ENCODE measurements around the gene GULP1. TPM values are rescaled to one million over a fixed set of nuclear protein-coding genes. Genes with fewer than 3 reads are reported as not detected.

Gene GULP1
- polyA plus RNA-seq, 1 donor (not counting 4 experiments of a cell fraction or from before 2014, with no cell fraction given) = 11.7 TPM

GRCh38 chr2:188601391-188601790 is 309.7 kb downstream of the GULP1 start:
- H2AFZ ChIP-seq (ENCODE audit: control insufficient read depth, low read length) = no peak overlapping the region
- no peaks in the 10 kb centered on the region for H3K36me3 ChIP-seq (ENCODE audit: control insufficient read depth in 2 of 2, extremely low read depth in 1 of 2, insufficient read depth in 2 of 2, low read length in 2 of 2)
- no peak overlapping the region for H3K27ac ChIP-seq (ENCODE audit: control insufficient read depth, insufficient read depth, low read length)
- dilution Hi-C loops (cut with MboI; ENCODE audit: extremely low pct_ligation_motif_present, low sequenced_read_pairs) = no loop called here
- TF ChIP-seq, protein P1, sequence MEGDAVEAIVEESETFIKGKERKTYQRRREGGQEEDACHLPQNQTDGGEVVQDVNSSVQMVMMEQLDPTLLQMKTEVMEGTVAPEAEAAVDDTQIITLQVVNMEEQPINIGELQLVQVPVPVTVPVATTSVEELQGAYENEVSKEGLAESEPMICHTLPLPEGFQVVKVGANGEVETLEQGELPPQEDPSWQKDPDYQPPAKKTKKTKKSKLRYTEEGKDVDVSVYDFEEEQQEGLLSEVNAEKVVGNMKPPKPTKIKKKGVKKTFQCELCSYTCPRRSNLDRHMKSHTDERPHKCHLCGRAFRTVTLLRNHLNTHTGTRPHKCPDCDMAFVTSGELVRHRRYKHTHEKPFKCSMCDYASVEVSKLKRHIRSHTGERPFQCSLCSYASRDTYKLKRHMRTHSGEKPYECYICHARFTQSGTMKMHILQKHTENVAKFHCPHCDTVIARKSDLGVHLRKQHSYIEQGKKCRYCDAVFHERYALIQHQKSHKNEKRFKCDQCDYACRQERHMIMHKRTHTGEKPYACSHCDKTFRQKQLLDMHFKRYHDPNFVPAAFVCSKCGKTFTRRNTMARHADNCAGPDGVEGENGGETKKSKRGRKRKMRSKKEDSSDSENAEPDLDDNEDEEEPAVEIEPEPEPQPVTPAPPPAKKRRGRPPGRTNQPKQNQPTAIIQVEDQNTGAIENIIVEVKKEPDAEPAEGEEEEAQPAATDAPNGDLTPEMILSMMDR (optimal IDR thresholded peaks at IDR 0.05 in 1 of 3, IDR thresholded peaks at IDR 0.05 in 1 of 3, conservative IDR thresholded peaks at IDR 0.05 in 1 of 3; ENCODE audit: extremely low read depth in 1 of 3, insufficient read depth in 2 of 3, low read length in 3 of 3) = no peak
- TF ChIP-seq EZH2 (IDR thresholded peaks at IDR 0.05; ENCODE audit: low read length) = no peak
- no peaks in the 10 kb centered on the region for H3K4me1 ChIP-seq (ENCODE audit: control insufficient read depth, extremely low read depth, insufficient read depth, low read length)
- no peaks in the 10 kb centered on the region for H3K9me1 ChIP-seq (ENCODE audit: control insufficient read depth, extremely low read depth, insufficient read depth, low read length)
- H3K9me3 ChIP-seq (ENCODE audit: control insufficient read depth, low read depth, low read length) = no peaks in the 10 kb centered on the region
- no peaks in the 10 kb centered on the region for H3K79me2 ChIP-seq (ENCODE audit: control insufficient read depth, insufficient read depth, low read length)
- H3K4me2 ChIP-seq (ENCODE audit: control insufficient read depth, extremely low read depth, insufficient read depth, low read depth, low read length) = no peak overlapping the region
- no peaks in the 10 kb centered on the region for H4K20me1 ChIP-seq (ENCODE audit: control insufficient read depth, extremely low read depth, insufficient read depth, low read length)
- H3K4me3 ChIP-seq (ENCODE audit: control insufficient read depth in 2 of 3, extremely low read depth in 1 of 3, insufficient read depth in 2 of 3, low read depth in 1 of 3, low read length in 3 of 3) = no peak overlapping the region
- no peak overlapping the region for H3K9ac ChIP-seq (ENCODE audit: control insufficient read depth, extremely low read depth, insufficient read depth, low read length)
- FAIRE-seq (no peak), DNase-seq (ENCODE audit: low read depth, low spot score) (no peak)
- no peaks in the 10 kb centered on the region for H3K27me3 ChIP-seq (ENCODE audit: control insufficient read depth, extremely low read depth, insufficient read depth, low read length)

DNA sequence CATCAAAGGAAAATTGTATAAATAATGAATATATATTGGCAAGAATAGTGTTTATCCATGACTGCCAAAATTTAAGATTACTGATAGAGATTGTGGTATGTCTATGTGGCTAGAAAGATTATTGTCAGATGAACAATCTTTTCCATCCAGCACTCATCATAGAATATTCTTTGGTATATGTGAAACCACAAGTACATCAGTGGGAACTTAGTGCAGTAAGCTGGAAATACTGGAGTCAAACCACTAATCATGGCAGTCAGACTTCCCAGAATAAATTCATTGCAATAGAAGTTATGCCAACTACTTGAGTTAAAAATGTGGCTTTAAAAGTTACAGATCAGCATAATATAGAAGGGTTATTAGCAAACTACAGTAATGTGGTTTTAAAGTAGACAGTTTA is 310.3 kb downstream of the GULP1 start:
- DNase-seq (ENCODE audit: low read depth, low spot score) (no peak), FAIRE-seq (no peak)
- Histone ChIP-seq H3K79me2 (ENCODE audit: control insufficient read depth, insufficient read depth, low read length) (no peaks in the 10 kb centered on the region), H3K9me3 (ENCODE audit: control insufficient read depth, low read depth, low read length) (no peaks in the 10 kb centered on the region), H3K4me1 (ENCODE audit: control insufficient read depth, extremely low read depth, insufficient read depth, low read length) (no peaks in the 10 kb centered on the region), H3K36me3 (ENCODE audit: control insufficient read depth in 2 of 2, extremely low read depth in 1 of 2, insufficient read depth in 2 of 2, low read length in 2 of 2) (no peaks in the 10 kb centered on the region), H3K4me3 (ENCODE audit: control insufficient read depth in 2 of 3, extremely low read depth in 1 of 3, insufficient read depth in 2 of 3, low read depth in 1 of 3, low read length in 3 of 3) (no peak overlapping the region), H3K9ac (ENCODE audit: control insufficient read depth, extremely low read depth, insufficient read depth, low read length) (no peak overlapping the region), H3K27me3 (ENCODE audit: control insufficient read depth, extremely low read depth, insufficient read depth, low read length) (no peaks in the 10 kb centered on the region), H3K27ac (ENCODE audit: control insufficient read depth, insufficient read depth, low read length) (no peak overlapping the region), H4K20me1 (ENCODE audit: control insufficient read depth, extremely low read depth, insufficient read depth, low read length) (no peaks in the 10 kb centered on the region), H3K9me1 (ENCODE audit: control insufficient read depth, extremely low read depth, insufficient read depth, low read length) (no peaks in the 10 kb centered on the region), H3K4me2 (ENCODE audit: control insufficient read depth, extremely low read depth, insufficient read depth, low read depth, low read length) (no peak overlapping the region), H2AFZ (ENCODE audit: control insufficient read depth, low read length) (no peak overlapping the region)
- dilution Hi-C loops (cut with MboI; ENCODE audit: extremely low pct_ligation_motif_present, low sequenced_read_pairs) = no loop called here
- no peak for TF ChIP-seq EZH2 (IDR thresholded peaks at IDR 0.05; ENCODE audit: low read length)
- TF ChIP-seq, protein P1 (optimal IDR thresholded peaks at IDR 0.05 in 1 of 3, IDR thresholded peaks at IDR 0.05 in 1 of 3, conservative IDR thresholded peaks at IDR 0.05 in 1 of 3; ENCODE audit: extremely low read depth in 1 of 3, insufficient read depth in 2 of 3, low read length in 3 of 3) = no peak
